Uterus (tissue), 2 donors: ENCODE measurements around the gene RACGAP1.

Source experiments
- POLR2A ChIP-seq, 2 donors: fragments of 450-650 bp; IDR thresholded peaks; one replicate each; pipeline ENCODE4 v1.6.1; 2016; ENCODE audit warnings: antibody characterized with exemption in 2 of 2, mild to moderate bottlenecking in 1 of 2, moderate library complexity in 1 of 2
- TF ChIP-seq, protein P1 (sequence below), 4 experiments: fragments of 200-600 bp in 2 of 4; fragments of 450-650 bp in 2 of 4; sonication (generic) in 2 of 4; IDR thresholded peaks; one replicate each; pipeline ENCODE4 v1.5.1; 2016 to 2019; ENCODE audit warnings: antibody characterized with exemption in 4 of 4, mild to moderate bottlenecking in 2 of 4, moderate library complexity in 1 of 4

- TF ChIP-seq, protein P1, sequence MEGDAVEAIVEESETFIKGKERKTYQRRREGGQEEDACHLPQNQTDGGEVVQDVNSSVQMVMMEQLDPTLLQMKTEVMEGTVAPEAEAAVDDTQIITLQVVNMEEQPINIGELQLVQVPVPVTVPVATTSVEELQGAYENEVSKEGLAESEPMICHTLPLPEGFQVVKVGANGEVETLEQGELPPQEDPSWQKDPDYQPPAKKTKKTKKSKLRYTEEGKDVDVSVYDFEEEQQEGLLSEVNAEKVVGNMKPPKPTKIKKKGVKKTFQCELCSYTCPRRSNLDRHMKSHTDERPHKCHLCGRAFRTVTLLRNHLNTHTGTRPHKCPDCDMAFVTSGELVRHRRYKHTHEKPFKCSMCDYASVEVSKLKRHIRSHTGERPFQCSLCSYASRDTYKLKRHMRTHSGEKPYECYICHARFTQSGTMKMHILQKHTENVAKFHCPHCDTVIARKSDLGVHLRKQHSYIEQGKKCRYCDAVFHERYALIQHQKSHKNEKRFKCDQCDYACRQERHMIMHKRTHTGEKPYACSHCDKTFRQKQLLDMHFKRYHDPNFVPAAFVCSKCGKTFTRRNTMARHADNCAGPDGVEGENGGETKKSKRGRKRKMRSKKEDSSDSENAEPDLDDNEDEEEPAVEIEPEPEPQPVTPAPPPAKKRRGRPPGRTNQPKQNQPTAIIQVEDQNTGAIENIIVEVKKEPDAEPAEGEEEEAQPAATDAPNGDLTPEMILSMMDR (IDR thresholded peaks at IDR 0.05), result no peak
- TF ChIP-seq POLR2A (IDR thresholded peaks at IDR 0.05), result no peak
Observed at GRCh38 chr12:50018154-50018553, 7.1 kb downstream of the RACGAP1 start.
